GM12892 (cell line): ENCODE measurements around the gene SMYD1.

ENCODE experiments used
- POLR2A ChIP-seq: IDR thresholded peaks from 2 replicates; pipeline ENCODE4 v1.6.1; 2011; ENCODE audit warnings: low read depth, low read length, control low read depth
- POLR2AphosphoS5 ChIP-seq: IDR thresholded peaks from 2 replicates; pipeline ENCODE4 v1.6.1; 2011; ENCODE audit warnings: low read depth, low read length, control low read depth

GRCh38 chr2:88036606-88037005 lies 31.0 kb upstream of the SMYD1 start:
- no peak for TF ChIP-seq POLR2AphosphoS5
- no peak for TF ChIP-seq POLR2A
